GM21717 (cell line): ENCODE results near the gene THSD7A.

Source experiments
- ATAC-seq: cut with Tn5 transposase; IDR thresholded peaks from one replicate; pipeline ENCODE4 v1.9.1; 2021; ENCODE audit warnings: mild to moderate bottlenecking, moderate library complexity; ENCODE audit not compliant: unreplicated experiment

The THSD7A gene

GRCh38 chr7:11343818-11344413, 488.1 kb downstream of the THSD7A start:
- ATAC-seq = no peak

GRCh38 chr7:11343136-11343535, 488.9 kb downstream of the THSD7A start:
- ATAC-seq = no peak

GRCh38 chr7:11341285-11341944, 490.6 kb downstream of the THSD7A start:
- peak; percentile 54 for ATAC-seq

GRCh38 chr7:11336432-11336831, 495.6 kb downstream of the THSD7A start:
- ATAC-seq = no peak

GRCh38 chr7:11335947-11336346, 496.1 kb downstream of the THSD7A start:
- ATAC-seq = no peak

GRCh38 chr7:11332865-11333228, 499.2 kb downstream of the THSD7A start:
- ATAC-seq = peak; percentile 47

GRCh38 chr7:11332186-11332864, 499.7 kb downstream of the THSD7A start:
- peak; percentile 95 for ATAC-seq

- ATAC-seq = no peak
Measured at GRCh38 chr7:11331128-11332102, 500.6 kb downstream of the THSD7A start.

GRCh38 chr7:11330717-11331116, 501.3 kb downstream of the THSD7A start:
- no peak for ATAC-seq

GRCh38 chr7:11330208-11330607, 501.8 kb downstream of the THSD7A start:
- ATAC-seq = no peak

- ATAC-seq = no peak
Measured at GRCh38 chr7:11329626-11330025, 502.4 kb downstream of the THSD7A start.

- no peak for ATAC-seq
Measured at GRCh38 chr7:11328309-11328708, 503.7 kb downstream of the THSD7A start.

- no peak for ATAC-seq
Measured at GRCh38 chr7:11327633-11328032, 504.4 kb downstream of the THSD7A start.
